Stimulated activated memory B cell treated with anti-CD40 and anti-IgM and Interleukin-4, amounts not matched to agents 10 μg/mL and 1 μg/mL and 100 μg/mL, for 72 hours (primary cell): ENCODE data around the gene ERAS.

Source experiments
- ATAC-seq: fragments of 150-1000 bp; cut with Tn5 transposase; 2 replicates; pipeline ENCODE4 v1.10.0; 2021
- H3K27ac Mint-ChIP-seq: one replicate; pipeline ENCODE4 v1.8.0; 2022; ENCODE audit warnings: mild to moderate bottlenecking, mixed read lengths
- H3K27me3 Mint-ChIP-seq: one replicate; pipeline ENCODE4 v1.8.0; 2022; ENCODE audit warnings: mixed read lengths
- H3K36me3 Mint-ChIP-seq: one replicate; pipeline ENCODE4 v1.8.0; 2022; ENCODE audit warnings: mixed read lengths
- H3K4me1 Mint-ChIP-seq: one replicate; pipeline ENCODE4 v1.8.0; 2022; ENCODE audit warnings: mixed read lengths
- H3K4me3 Mint-ChIP-seq: one replicate; pipeline ENCODE4 v1.8.0; 2022; ENCODE audit warnings: mild to moderate bottlenecking, moderate library complexity, mixed read lengths
- H3K9me3 Mint-ChIP-seq: one replicate; pipeline ENCODE4 v1.8.0; 2022; ENCODE audit warnings: mixed read lengths

Gene ERAS, protein sequence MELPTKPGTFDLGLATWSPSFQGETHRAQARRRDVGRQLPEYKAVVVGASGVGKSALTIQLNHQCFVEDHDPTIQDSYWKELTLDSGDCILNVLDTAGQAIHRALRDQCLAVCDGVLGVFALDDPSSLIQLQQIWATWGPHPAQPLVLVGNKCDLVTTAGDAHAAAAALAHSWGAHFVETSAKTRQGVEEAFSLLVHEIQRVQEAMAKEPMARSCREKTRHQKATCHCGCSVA

DNA sequence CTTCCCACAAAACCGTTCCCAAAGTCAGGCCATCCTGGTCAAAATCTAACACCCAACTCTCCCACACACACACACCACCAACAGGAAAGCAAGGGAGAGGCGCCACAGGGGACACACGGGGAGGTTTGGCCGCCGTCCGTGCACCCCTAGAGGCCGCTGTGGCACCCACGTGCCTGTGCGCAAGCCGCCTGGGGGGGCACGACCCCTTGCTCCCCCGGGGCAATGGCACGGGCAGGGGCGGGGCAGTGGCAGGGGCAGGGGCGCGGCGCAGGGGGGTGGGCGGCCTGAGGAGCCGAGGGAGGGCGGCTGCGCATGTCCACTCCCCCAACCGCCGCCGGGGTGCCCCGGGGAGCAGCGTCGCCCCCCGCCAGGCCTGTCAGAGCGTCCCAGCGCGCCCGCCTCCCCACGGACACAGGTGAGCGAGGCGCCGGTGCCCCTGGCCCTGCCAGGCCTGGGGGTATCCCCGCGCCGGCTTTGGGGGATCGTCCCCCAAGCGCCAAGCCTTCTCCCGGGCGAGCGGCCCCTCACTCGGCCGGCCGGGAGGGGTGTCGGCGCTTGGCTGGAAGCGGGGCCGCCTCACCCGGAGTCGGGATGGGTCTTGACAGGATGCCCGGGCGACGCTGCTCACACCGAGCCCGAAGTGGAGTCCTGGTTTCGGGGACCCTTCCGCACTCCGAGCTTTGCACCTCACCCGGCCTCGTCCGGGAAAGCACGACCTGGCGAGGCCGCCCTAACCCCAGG, at the start of gene ERAS:
ERAS (plus strand) TSS at position 379 of the 741 bp plus-strand sequence. CDS start 2,611 bp downstream, outside the sequence.
- no peak for ATAC-seq
- peak within 1 kb of the TSS; percentile 72 for H3K4me3 Mint-ChIP-seq
- peaks cover 20% of the 10 kb centered on the region for H3K27me3 Mint-ChIP-seq
- peaks cover 10% of the 10 kb centered on the region for H3K4me1 Mint-ChIP-seq
- no peaks in the 10 kb centered on the region for H3K9me3 Mint-ChIP-seq
- peaks cover 43% of the 10 kb centered on the region for H3K36me3 Mint-ChIP-seq
- no peak within 1 kb of the TSS for H3K27ac Mint-ChIP-seq

DNA sequence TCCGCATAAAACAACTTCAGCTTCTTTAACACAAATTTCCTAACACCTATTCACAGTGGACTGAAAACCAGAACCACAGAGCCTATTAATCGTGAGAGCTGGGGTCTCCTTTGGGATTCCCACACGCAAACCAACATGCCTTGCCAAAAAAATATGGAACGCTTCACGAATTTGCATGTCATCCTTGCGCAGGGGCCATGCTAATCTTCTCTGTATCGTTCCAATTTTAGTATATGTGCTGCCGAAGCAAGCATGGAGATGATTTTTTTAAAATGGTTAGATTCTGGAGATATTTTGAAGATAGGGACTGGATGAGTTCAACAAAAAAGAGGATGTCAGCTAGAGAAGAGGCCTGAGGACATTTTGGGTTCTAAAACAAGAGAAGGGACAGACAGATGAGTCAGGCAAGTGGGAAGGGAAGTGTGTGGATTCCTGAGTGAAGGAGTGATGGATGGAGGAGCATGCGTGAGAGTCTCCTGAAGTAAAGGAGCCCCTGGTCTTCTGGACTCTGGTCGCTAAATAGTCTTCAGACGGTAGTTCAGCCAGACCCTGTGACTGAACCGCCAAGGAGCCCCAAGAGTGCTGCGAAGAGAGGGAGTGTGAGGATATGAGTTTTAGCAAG, 49.4 kb upstream of the ERAS start:
- H3K27ac Mint-ChIP-seq = no peak overlapping the region
- peaks cover 29% of the 10 kb centered on the region for H3K27me3 Mint-ChIP-seq
- no peaks in the 10 kb centered on the region for H3K4me1 Mint-ChIP-seq
- H3K4me3 Mint-ChIP-seq = no peak overlapping the region
- no peak for ATAC-seq
- no peaks in the 10 kb centered on the region for H3K36me3 Mint-ChIP-seq
- no peaks in the 10 kb centered on the region for H3K9me3 Mint-ChIP-seq

DNA sequence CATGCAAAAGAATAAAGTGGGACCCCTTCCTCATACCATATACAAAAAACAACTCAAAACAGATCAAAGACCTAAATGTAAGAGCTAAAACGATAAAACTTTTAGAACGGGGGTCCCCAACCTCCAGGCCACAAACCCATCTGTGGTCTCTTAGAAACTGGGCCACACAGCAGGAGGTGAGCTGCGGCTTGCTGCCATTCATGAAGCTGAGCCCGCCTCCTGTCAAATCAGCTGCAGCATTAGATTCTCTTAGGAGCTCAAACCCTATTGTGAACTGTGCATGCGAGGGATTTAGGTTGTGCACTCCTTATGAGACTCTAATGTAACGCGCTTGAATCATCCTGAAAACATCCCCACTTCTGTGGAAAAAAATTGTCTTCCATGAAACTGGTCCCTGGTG, 46.9 kb upstream of the ERAS start:
- H3K27me3 Mint-ChIP-seq = peaks cover 16% of the 10 kb centered on the region
- no peak overlapping the region for H3K27ac Mint-ChIP-seq
- no peaks in the 10 kb centered on the region for H3K36me3 Mint-ChIP-seq
- H3K9me3 Mint-ChIP-seq = no peaks in the 10 kb centered on the region
- no peaks in the 10 kb centered on the region for H3K4me1 Mint-ChIP-seq
- no peak overlapping the region for H3K4me3 Mint-ChIP-seq
- ATAC-seq = no peak

DNA sequence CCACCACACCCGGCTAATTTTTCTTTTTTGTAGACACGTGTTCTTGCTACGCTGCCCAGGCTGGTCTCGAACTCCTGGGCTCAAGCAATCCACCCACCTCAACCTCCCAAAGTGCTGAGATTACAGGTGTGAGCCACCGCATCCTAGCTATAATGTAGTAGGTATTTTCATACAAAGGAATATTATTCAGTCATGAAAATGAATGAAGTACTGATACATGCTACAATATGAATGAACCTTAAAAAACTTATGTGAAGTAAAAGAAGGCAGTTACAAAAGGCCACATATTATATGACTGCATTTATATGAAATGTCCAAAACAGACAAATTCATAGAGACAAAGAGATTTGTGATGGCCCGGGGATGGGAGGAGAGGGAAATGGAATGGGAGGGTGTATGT, 44.6 kb upstream of the ERAS start:
- Mint-ChIP-seq H3K36me3 (no peaks in the 10 kb centered on the region), H3K4me3 (no peak overlapping the region), H3K9me3 (no peaks in the 10 kb centered on the region), H3K27ac (no peak overlapping the region), H3K4me1 (no peaks in the 10 kb centered on the region), H3K27me3 (peaks cover 14% of the 10 kb centered on the region)
- no peak for ATAC-seq

DNA sequence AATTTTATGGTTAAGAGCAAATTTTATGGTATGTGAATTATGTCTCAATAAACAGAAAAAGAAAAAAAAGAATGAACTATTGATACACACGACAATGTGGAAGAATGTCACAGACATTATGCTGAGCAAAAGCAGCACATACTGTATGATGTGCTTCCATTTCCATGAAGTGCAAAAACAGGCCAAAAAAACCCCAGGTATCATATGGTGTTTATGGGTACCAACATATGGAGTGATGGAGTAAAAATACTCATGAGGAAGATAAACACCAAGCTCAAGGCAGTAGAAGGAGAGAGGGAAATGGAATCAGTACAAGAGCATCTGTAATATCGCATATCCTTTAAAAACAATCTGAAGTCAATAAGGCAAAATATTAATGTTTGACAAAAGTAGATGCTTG, 44.1 kb upstream of the ERAS start:
- no peaks in the 10 kb centered on the region for H3K4me1 Mint-ChIP-seq
- peaks cover 15% of the 10 kb centered on the region for H3K27me3 Mint-ChIP-seq

DNA sequence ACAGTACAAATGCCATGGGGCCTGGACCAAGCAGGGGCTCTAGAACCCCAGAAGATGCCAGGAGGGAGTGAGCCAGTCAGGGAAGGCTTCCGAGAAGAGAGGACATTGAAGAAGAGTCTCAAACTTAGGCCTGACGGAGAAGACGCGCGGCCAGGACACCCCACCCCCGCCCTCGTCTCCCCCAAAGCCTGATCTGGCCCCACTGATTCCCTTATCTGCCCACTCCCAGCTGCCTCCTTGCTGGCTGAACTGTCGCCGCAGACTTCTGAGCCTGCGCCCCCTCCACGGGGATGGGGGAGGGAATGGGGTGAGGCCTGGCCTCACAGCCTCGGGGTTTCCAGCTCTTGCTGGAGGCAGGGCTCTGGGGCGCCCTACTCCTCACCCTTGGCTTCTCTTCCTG, 43.5 kb upstream of the ERAS start:
- H3K27me3 Mint-ChIP-seq = peaks cover 15% of the 10 kb centered on the region
- no peaks in the 10 kb centered on the region for H3K36me3 Mint-ChIP-seq
- H3K4me1 Mint-ChIP-seq = no peaks in the 10 kb centered on the region
- H3K4me3 Mint-ChIP-seq = no peak overlapping the region
- H3K9me3 Mint-ChIP-seq = no peaks in the 10 kb centered on the region
- no peak for ATAC-seq
- no peak overlapping the region for H3K27ac Mint-ChIP-seq

More for the DNA sequence above, 44.1 kb upstream of the ERAS start:
- Mint-ChIP-seq H3K4me3 (no peak overlapping the region), H3K9me3 (no peaks in the 10 kb centered on the region), H3K27ac (no peak overlapping the region), H3K36me3 (no peaks in the 10 kb centered on the region)
- no peak for ATAC-seq

DNA sequence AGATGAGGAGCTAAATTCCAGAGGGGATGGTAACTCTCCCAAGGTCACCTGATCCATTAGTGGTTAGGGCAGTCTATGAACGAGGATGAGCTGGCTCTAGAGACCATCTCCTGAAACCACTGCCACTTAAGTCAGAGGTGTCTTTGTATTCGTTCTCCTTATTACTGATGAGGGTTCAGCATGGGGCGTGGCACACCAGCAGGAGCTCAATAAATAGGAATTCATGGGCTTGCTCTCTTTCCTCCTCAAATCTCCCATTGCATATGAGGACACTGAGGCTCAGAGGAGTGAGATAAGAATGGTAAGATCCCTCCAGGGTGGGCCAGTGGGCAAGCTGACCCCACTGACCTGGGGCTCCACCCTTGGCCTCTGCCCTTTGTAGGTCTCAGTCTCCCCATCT, 41.6 kb upstream of the ERAS start:
- Mint-ChIP-seq H3K9me3 (no peaks in the 10 kb centered on the region), H3K4me3 (no peak overlapping the region), H3K27ac (no peak overlapping the region), H3K4me1 (peaks cover 9% of the 10 kb centered on the region), H3K27me3 (peaks cover 33% of the 10 kb centered on the region), H3K36me3 (no peaks in the 10 kb centered on the region)
- ATAC-seq = no peak

DNA sequence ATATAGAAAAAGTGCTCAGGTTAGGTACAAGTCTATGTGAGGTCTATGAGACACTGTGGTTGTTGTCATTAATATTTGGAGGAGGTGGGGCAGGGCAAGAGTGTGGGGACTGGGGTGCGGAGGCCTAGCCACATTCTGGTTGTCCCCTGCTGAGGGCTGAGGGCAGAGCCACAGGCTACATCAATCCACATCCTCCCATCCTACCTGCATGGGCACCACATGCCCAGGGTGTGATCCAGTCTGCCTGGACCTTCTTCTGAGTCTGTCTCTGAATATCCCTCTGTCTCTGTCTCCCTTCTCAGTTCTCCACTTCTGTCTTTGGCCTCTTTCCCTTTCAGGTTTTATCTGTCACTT, 41.1 kb upstream of the ERAS start:
- H3K27ac Mint-ChIP-seq = no peak overlapping the region
- H3K4me3 Mint-ChIP-seq = no peak overlapping the region
- peaks cover 10% of the 10 kb centered on the region for H3K4me1 Mint-ChIP-seq
- no peaks in the 10 kb centered on the region for H3K9me3 Mint-ChIP-seq
- H3K36me3 Mint-ChIP-seq = no peaks in the 10 kb centered on the region
- H3K27me3 Mint-ChIP-seq = peaks cover 38% of the 10 kb centered on the region
- ATAC-seq = no peak

DNA sequence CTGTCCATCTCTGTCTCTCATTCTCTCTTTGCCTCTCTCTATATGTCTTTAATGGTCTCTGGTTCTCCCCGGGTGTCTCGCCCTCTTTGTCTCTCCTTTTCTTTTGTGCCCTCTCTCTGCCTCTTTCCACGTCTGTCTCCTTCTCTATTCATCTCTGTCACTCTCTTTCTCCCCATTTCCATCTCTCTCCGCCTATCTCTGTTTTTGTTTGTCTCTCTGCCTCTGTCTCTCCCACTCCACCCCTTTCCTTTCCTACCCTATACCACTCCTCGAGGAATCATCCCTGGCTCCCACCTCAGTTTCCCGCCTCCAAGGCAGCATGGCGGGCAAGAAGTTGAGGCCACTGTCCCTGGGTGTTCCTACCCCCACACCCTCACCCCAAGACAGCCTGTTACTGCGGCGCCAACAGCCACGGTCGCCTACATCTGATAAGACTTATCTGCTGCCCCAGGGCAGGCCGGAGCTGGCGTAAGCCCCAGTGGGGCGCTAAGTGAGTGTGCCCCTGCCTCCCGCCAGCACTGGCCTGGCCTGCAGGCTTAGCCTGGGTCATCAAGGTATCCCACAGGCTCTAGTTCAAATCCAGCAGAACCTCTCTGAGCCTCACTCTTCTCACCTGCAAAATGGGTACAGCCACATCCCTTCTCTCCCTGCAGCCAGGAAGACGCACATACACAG, 40.6 kb upstream of the ERAS start:
- peaks cover 10% of the 10 kb centered on the region for H3K4me1 Mint-ChIP-seq
- H3K27me3 Mint-ChIP-seq = peaks cover 40% of the 10 kb centered on the region
- H3K4me3 Mint-ChIP-seq = no peak overlapping the region
- H3K27ac Mint-ChIP-seq = no peak overlapping the region
- H3K9me3 Mint-ChIP-seq = no peaks in the 10 kb centered on the region
- H3K36me3 Mint-ChIP-seq = no peaks in the 10 kb centered on the region
- ATAC-seq = no peak

DNA sequence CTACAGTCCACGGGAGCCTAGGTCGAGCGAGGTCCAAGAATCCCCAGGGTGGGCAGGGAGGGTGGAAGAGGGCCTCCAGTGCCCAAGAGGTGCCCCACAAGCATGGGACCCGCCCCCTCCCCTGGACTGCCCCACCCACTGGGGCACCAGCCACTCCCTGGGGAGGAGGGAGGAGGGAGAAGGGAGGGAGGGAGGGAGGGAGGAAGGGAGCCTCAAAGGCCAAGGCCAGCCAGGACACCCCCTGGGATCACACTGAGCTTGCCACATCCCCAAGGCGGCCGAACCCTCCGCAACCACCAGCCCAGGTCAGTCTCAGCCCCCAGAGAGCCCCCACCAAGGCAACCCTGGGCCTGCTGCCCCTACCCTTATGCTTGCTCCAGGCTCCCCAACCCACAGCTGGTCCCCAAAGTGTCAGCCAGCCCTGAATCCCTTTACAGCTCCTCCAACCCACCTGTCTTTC, 39.9 kb upstream of the ERAS start, which contains the start of gene GATA1:
GATA1 (plus strand) TSS at position 250 of the 460 bp plus-strand sequence. CDS start 4,520 bp downstream, outside the sequence.
- Mint-ChIP-seq H3K4me3 (no peak within 1 kb of the TSS), H3K27ac (no peak within 1 kb of the TSS), H3K27me3 (peaks cover 40% of the 10 kb centered on the region), H3K9me3 (no peaks in the 10 kb centered on the region), H3K36me3 (no peaks in the 10 kb centered on the region), H3K4me1 (peaks cover 10% of the 10 kb centered on the region)
- no peak for ATAC-seq

DNA sequence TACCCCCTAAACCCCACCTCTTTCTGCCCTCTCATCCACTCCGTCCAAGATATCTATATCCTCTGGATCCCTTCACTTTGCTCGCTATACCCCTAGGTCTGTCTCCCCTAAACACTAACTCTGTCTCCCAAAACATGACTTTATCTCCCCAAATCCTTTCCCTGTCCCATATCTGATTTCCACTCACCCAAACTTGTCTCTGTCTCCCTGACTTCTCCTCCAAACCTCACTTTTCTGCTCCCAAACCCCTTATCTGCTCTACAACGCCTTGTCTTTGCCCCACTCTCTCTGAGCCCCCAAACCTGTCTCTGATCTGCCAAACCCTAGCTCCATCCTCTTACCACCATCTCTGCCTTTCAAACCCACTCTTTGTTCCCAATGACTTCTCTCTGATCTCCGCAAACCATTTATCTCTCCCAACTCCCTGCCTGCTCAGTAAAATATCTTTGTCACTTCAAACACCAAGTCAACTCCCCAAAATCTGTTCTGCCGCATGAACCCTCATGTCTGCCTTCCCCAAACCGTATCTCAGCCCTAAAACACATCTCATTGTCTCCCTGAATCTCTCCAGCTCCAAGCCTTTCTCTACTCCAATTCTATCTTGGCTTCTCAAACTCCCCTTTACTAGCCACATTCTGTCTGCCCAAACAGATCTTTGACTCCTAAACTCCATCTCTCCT, 39.3 kb upstream of the ERAS start:
- Mint-ChIP-seq H3K9me3 (no peaks in the 10 kb centered on the region), H3K4me3 (no peak overlapping the region), H3K36me3 (no peaks in the 10 kb centered on the region), H3K4me1 (peaks cover 10% of the 10 kb centered on the region), H3K27me3 (peaks cover 40% of the 10 kb centered on the region), H3K27ac (no peak overlapping the region)
- ATAC-seq = no peak

DNA sequence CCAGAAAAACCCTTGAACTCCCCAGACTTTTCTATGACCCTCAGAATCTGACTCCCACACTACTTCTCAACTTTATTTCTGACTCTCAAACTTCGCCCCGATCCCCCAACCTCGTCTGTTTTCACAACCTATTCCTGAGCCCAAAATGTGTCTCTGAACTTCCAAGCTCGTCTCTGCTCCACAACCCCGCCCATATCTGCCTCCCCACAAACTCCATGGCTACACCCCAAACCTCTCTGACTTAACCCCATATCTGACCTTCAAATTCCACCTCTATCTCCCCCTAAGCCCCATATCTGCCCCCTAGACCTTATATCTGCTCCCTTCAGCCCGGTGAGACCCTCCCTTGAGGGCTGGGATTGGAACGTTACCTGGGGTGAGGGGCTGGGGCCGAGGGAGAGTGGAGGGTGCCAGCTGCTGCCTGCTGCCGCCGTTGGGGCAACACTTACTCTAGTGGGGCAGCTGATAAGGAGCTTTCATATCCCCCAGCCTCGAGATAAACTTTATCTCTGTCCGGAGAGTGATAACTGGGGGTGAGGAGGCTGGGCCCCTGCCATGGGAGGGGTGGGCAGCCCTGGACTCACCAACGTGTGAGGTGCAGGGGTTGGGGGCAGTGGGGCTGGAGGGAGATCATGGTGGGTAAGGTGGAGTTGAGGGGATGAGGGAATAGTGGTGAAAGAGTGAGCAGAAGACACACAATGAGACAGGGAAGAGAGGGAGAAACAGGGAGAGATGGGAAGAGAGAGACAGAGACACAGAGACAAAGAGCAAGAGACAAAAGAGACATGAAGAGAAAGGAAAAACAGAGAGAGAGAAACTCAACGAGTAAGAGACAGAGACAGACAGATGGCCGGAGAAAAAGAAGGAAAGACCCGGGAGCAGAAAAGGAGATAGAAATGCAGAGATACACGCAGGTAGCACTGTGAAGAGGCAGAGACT, 38.5 kb upstream of the ERAS start:
- no peak overlapping the region for H3K27ac Mint-ChIP-seq
- peaks cover 10% of the 10 kb centered on the region for H3K4me1 Mint-ChIP-seq
- no peak for ATAC-seq
- H3K4me3 Mint-ChIP-seq = no peak overlapping the region
- no peaks in the 10 kb centered on the region for H3K36me3 Mint-ChIP-seq
- H3K9me3 Mint-ChIP-seq = no peaks in the 10 kb centered on the region
- peaks cover 40% of the 10 kb centered on the region for H3K27me3 Mint-ChIP-seq

DNA sequence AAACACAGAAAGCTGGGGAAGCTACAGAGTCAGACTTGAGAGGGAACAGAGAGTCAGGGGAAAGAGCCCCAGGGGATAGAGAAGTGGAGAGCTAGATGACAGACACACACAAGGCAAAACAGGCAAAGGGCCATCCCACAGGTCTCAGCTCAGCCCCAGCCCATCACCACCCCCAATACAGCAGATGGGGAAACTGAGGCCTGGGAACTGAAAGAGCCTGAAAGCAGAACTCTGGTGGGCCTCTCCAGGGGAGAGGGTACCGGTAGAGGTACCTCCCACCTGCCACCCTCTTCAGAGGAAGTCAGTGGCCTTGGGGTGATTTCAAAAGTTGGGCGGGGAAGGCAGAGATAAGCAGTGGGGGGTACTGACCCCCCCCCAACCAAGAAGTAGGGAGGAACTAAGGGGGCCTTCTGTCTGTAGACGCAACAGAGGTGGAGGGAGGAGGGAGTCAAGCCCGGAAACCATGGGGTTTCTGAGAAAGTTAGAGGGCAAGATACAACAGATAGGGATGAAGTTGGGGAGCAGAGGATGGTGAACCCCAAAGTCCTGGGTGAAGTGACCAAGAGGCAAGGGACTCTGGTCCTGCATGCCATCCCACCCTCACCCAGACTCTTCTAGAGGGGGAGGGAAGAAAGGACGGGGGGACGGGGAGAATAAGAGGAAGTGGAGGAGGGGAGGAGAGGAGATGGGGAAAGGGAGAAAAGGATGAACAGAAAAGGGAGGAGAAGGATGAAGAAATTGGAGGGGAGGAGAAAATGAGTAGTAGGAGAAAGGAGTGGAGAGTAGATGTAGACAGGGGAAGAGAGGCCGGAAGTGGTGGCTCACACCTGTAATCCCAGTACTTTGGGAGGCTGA, 36.7 kb upstream of the ERAS start:
- Mint-ChIP-seq H3K36me3 (no peaks in the 10 kb centered on the region), H3K27ac (peak overlapping the region; percentile 21), H3K4me3 (no peak overlapping the region), H3K27me3 (peaks cover 40% of the 10 kb centered on the region), H3K9me3 (no peaks in the 10 kb centered on the region), H3K4me1 (peaks cover 10% of the 10 kb centered on the region)
- no peak for ATAC-seq
